GM12878 (cell line): ENCODE results near the gene NCKAP5. TPM values are rescaled to one million over a fixed set of nuclear protein-coding genes. Genes with fewer than 3 reads are reported as not detected.

Experiments used
- ATAC-seq: fragments of 200-7000 bp; cut with Tn5 transposase; 3 replicates; pipeline ENCODE4 v1.9.1; 2020; ENCODE audit warnings: mild to moderate bottlenecking, moderate library complexity
- BruUV-seq: library from RNA; stranded (reverse); fragments of 400-500 nt; replicated peaks from 2 replicates; lab custom pipeline; 2021; lab: Mats Ljungman, UMichigan
- CTCF ChIA-PET: fragments of 300-600 bp; sonication (Branson Sonifier 250); formaldehyde crosslinking; extraction: SDS; loops from one replicate; lab custom pipeline; 2021; ENCODE audit warnings: inconsistent platforms; lab: Yijun Ruan, JAX
- POLR2A ChIA-PET: fragments of 350-600 bp; formaldehyde crosslinking; extraction: SDS; loops from one replicate; lab custom pipeline; 2021; ENCODE audit warnings: inconsistent platforms; lab: Charles Lee
- RAD21 ChIA-PET: fragments of 300-600 bp; sonication (Branson Sonifier 250); formaldehyde crosslinking; loops from one replicate; lab custom pipeline; 2023; ENCODE audit warnings: antibody characterized with exemption; ENCODE audit not compliant: unreplicated experiment; lab: Charles Lee
- SMC1A ChIA-PET: fragments of 300-600 bp; sonication (Branson Sonifier 250); formaldehyde crosslinking; loops from one replicate; lab custom pipeline; 2023; ENCODE audit not compliant: unreplicated experiment, uncharacterized antibody; lab: Charles Lee
- DNase-seq: peaks from one replicate; pipeline ENCODE4 v3.0.0-alpha.2; 2011; ENCODE audit warnings: low read depth, low spot score
- FAIRE-seq: peaks from 3 replicates; lab custom pipeline; 2011; peaks lifted over from hg19 to GRCh38; lab: Jason Lieb, UNC
- H2AFZ ChIP-seq: 2 replicates; pipeline ENCODE4 v1.6.0; 2011; ENCODE audit warnings: low read depth, low read length, control low read depth; ENCODE audit not compliant: control insufficient read depth
- H3K27ac ChIP-seq: 2 replicates; pipeline ENCODE4 v1.5.1; 2011; ENCODE audit warnings: control low read depth; ENCODE audit not compliant: control insufficient read depth, insufficient read depth
- H3K27me3 ChIP-seq, 2 experiments: replicated peaks in 1 of 2; 2 replicates each; pipeline versions ENCODE4 v1.6.0 to v1.6.1; 2011; ENCODE audit warnings: low read length in 1 of 2; ENCODE audit not compliant: control insufficient read depth in 2 of 2, insufficient read depth in 2 of 2
- H3K36me3 ChIP-seq, 2 experiments: 2 replicates each; pipeline ENCODE4 v1.5.1; 2011; ENCODE audit warnings: low read length in 1 of 2; ENCODE audit not compliant: control insufficient read depth in 2 of 2, insufficient read depth in 2 of 2
- H3K4me1 ChIP-seq: 2 replicates; pipeline ENCODE4 v1.6.1; 2011; ENCODE audit warnings: mild to moderate bottlenecking, low read length, moderate library complexity, mixed read lengths; ENCODE audit not compliant: control insufficient read depth, insufficient read depth
- H3K4me2 ChIP-seq: 2 replicates; pipeline ENCODE4 v1.6.0; 2011; ENCODE audit warnings: control low read depth; ENCODE audit not compliant: control insufficient read depth, insufficient read depth
- H3K4me3 ChIP-seq: fragments of 200-600 bp; sonication (generic); 2 replicates; pipeline ENCODE4 v1.5.1; 2016
- H3K79me2 ChIP-seq: 2 replicates; pipeline ENCODE4 v1.6.0; 2011; ENCODE audit warnings: low read length; ENCODE audit not compliant: control insufficient read depth, insufficient read depth
- H3K9ac ChIP-seq: 2 replicates; pipeline ENCODE4 v1.8.0; 2011; ENCODE audit warnings: low read length, control low read depth, mixed read lengths; ENCODE audit not compliant: control insufficient read depth, insufficient read depth
- H3K9me3 ChIP-seq: replicated peaks from 3 replicates; pipeline ENCODE4 v1.5.1; 2011; ENCODE audit warnings: mild to moderate bottlenecking, low read length; ENCODE audit not compliant: control insufficient read depth, insufficient read depth
- H4K20me1 ChIP-seq: 2 replicates; pipeline ENCODE4 v1.6.0; 2011; ENCODE audit not compliant: control insufficient read depth, insufficient read depth
- BRCA1 ChIP-seq: IDR thresholded peaks from 2 replicates; pipeline ENCODE4 v1.6.1; 2011; ENCODE audit warnings: low read depth, low read length, improper control_type of control experiment
- KLF5 ChIP-seq: fragments of 450-650 bp; IDR thresholded peaks from 2 replicates; pipeline ENCODE4 v1.6.1; 2014; ENCODE audit warnings: mild to moderate bottlenecking; ENCODE audit not compliant: partially characterized antibody
- POLR2A ChIP-seq: IDR thresholded peaks from 2 replicates; pipeline ENCODE4 v1.6.1; 2011; ENCODE audit warnings: low read depth, mild to moderate bottlenecking, low read length
- in situ Hi-C: fragments of 300-500 bp; cut with MboI; formaldehyde crosslinking; loops from 9 replicates; pipeline ENCODE4 v1.14.3; 2018; ENCODE audit warnings: mixed read lengths
- intact Hi-C: fragments of 100-400 bp; cut with micrococcal nuclease; formaldehyde crosslinking; loops from one replicate; pipeline ENCODE4 v1.14.2; 2022; ENCODE audit not compliant: unreplicated experiment
- polyA plus RNA-seq, 11 experiments: library from polyadenylated mRNA; depleted of rRNA in 4 of 11; unstranded in 6 of 11; stranded (reverse) in 5 of 11; fragments of >200 nt; fragmentation: Nextera tagmentation in 4 of 11; fragmentation: Illumina TruSeq in 1 of 11; extraction: Ambion mirVana in 4 of 11; extraction: Trizol in 1 of 11; gene quantifications; 1 replicate in 1 of 11; 2 replicates in 10 of 11; pipeline versions ENCODE4 v1.2.1 to v1.2.3, GENCODE V29; 2011 to 2016; ENCODE audit warnings: inconsistent platforms in 2 of 11, missing spikeins in 2 of 11, low read depth in 1 of 11
- total RNA-seq, 4 experiments: library from RNA; depleted of rRNA in 3 of 4; stranded (reverse); fragments of >200 nt in 3 of 4; fragmentation: Illumina TruSeq in 1 of 4; extraction: Trizol in 1 of 4; gene quantifications; 2 replicates each; pipeline versions ENCODE4 v1.2.1 to v1.2.3, GENCODE V29; 2013 to 2021
- TF ChIP-seq, protein P1 (sequence below): fragments of 450-650 bp; conservative IDR thresholded peaks from 2 replicates; pipeline ENCODE4 v1.6.1; 2017; ENCODE audit warnings: mild to moderate bottlenecking, moderate library complexity
- TF ChIP-seq, protein P2 (sequence below): fragments of 450-650 bp; formaldehyde crosslinking; IDR thresholded peaks from 2 replicates; pipeline ENCODE4 v1.4.0; 2022; ENCODE audit warnings: mild to moderate bottlenecking, moderate library complexity

NCKAP5 gene
- total and polyA plus RNA-seq, 10 of the 15 experiments (the other 5 are each of a cell fraction or from before 2014, with no cell fraction given): 0.06 to 0.44 (median 0.16) TPM

DNA sequence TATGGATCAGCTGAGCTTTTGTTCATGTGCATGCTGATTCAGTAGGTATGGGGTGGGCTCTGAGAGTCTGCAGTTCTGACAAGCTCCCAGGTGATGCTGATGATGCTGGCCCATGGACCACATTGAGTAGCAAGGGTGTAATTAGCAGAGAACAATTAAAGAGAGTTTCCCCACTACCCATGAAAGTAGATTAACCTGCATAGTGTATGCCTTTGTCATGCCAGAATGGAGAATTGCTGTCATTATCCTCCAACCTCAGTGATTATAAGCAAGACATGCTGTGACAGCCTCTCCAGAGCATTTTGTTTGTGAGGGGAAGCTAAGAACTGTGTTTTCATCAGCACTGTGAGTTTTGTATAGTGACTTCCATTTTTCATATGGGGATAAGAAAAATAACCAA, 838.7 kb downstream of the NCKAP5 start:
- FAIRE-seq: no peak

More for the DNA sequence above, 838.7 kb downstream of the NCKAP5 start:
- Histone ChIP-seq H3K27me3 (no peaks in the 10 kb centered on the region; a peak in 1 of 4 replicates), H3K4me3 (no peak overlapping the region), H2AFZ (no peak overlapping the region), H3K4me1 (no peaks in the 10 kb centered on the region), H3K9ac (no peak overlapping the region), H4K20me1 (no peaks in the 10 kb centered on the region)
- in situ Hi-C loops: no loop called here
- SMC1A ChIA-PET: interaction anchor here (0.6 kb wide), 1 partner anchor 153 kb away, joined by 3 read pairs; no protein-coding TSS in a partner anchor
- TF ChIP-seq, protein P1, sequence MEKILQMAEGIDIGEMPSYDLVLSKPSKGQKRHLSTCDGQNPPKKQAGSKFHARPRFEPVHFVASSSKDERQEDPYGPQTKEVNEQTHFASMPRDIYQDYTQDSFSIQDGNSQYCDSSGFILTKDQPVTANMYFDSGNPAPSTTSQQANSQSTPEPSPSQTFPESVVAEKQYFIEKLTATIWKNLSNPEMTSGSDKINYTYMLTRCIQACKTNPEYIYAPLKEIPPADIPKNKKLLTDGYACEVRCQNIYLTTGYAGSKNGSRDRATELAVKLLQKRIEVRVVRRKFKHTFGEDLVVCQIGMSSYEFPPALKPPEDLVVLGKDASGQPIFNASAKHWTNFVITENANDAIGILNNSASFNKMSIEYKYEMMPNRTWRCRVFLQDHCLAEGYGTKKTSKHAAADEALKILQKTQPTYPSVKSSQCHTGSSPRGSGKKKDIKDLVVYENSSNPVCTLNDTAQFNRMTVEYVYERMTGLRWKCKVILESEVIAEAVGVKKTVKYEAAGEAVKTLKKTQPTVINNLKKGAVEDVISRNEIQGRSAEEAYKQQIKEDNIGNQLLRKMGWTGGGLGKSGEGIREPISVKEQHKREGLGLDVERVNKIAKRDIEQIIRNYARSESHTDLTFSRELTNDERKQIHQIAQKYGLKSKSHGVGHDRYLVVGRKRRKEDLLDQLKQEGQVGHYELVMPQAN: no peak
- TF ChIP-seq POLR2A (no peak), KLF5 (no peak), BRCA1 (no peak)
- TF ChIP-seq, protein P2, sequence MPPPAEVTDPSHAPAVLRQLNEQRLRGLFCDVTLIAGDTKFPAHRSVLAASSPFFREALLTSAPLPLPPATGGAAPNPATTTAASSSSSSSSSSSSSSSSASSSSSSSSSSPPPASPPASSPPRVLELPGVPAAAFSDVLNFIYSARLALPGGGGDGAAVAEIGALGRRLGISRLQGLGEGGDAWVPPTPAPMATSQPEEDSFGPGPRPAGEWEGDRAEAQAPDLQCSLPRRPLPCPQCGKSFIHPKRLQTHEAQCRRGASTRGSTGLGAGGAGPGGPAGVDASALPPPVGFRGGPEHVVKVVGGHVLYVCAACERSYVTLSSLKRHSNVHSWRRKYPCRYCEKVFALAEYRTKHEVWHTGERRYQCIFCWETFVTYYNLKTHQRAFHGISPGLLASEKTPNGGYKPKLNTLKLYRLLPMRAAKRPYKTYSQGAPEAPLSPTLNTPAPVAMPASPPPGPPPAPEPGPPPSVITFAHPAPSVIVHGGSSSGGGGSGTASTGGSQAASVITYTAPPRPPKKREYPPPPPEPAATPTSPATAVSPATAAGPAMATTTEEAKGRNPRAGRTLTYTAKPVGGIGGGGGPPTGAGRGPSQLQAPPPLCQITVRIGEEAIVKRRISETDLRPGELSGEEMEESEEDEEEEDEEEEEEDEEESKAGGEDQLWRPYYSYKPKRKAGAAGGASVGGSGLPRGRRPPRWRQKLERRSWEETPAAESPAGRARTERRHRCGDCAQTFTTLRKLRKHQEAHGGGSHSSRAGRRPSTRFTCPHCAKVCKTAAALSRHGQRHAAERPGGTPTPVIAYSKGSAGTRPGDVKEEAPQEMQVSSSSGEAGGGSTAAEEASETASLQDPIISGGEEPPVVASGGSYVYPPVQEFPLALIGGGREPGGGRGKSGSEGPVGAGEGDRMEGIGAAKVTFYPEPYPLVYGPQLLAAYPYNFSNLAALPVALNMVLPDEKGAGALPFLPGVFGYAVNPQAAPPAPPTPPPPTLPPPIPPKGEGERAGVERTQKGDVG (CRISPR knock-in tag): no peak
- TF ChIP-seq, all 136 proteins: peak for 0
- no peak for DNase-seq
- ChIA-PET CTCF (no interaction called here), POLR2A (no interaction called here), RAD21 (no interaction called here)
- Histone ChIP-seq H3K36me3 (no peaks in the 10 kb centered on the region), H3K79me2 (no peaks in the 10 kb centered on the region), H3K4me2 (no peak overlapping the region), H3K27ac (no peak overlapping the region), H3K9me3 (no peaks in the 10 kb centered on the region)
- intact Hi-C loops: no loop called here
- no peak for ATAC-seq
- BruUV-seq: no TSS peak
